HepG2 (cell line): ENCODE results near the gene LSM5. TPM values are rescaled to one million over a fixed set of nuclear protein-coding genes. Genes with fewer than 3 reads are reported as not detected.

ENCODE experiments used
- ATAC-seq: fragments of 200-7000 bp; cut with Tn5 transposase; 3 replicates; pipeline ENCODE4 v1.9.1; 2020; ENCODE audit warnings: mild to moderate bottlenecking, moderate library complexity
- BruUV-seq: library from RNA; stranded (reverse); fragments of 400-500 nt; replicated peaks from 2 replicates; lab custom pipeline; 2021; lab: Mats Ljungman, UMichigan
- CTCF ChIA-PET: fragments of 300-600 bp; formaldehyde crosslinking; extraction: SDS; loops from one replicate; lab custom pipeline; 2021; ENCODE audit warnings: low total read pairs, inconsistent platforms, low intra/inter-chr PET ratio; lab: Yijun Ruan, JAX
- POLR2A ChIA-PET: fragments of 350-600 bp; sonication (Branson Sonifier 250); formaldehyde crosslinking; loops from one replicate; lab custom pipeline; 2020; ENCODE audit warnings: antibody characterized with exemption, inconsistent platforms; lab: Yijun Ruan, JAX
- DNase-seq: peaks from one replicate; pipeline ENCODE4 v3.0.0-alpha.2; 2015; ENCODE audit warnings: low spot score
- FAIRE-seq: peaks from 3 replicates; lab custom pipeline; 2011; peaks lifted over from hg19 to GRCh38; lab: Jason Lieb, UNC
- H2AFZ ChIP-seq: one replicate; pipeline ENCODE4 v1.6.1; 2011; ENCODE audit warnings: low read length, inconsistent platforms
- H3K27ac ChIP-seq: fragments of 300-600 bp; 3 replicates; pipeline ENCODE4 v1.8.0; 2011; ENCODE audit warnings: mixed run types, mild to moderate bottlenecking, mixed read lengths, low read length, inconsistent platforms; ENCODE audit not compliant: insufficient read depth; ENCODE audit errors: extremely low read length
- H3K27me3 ChIP-seq, 2 experiments: fragments of 200-600 bp in 1 of 2; 2 replicates in 1 of 2; 3 replicates in 1 of 2; pipeline versions ENCODE4 v1.6.0 to v1.8.0; 2011; ENCODE audit warnings: low read length in 2 of 2, mild to moderate bottlenecking in 2 of 2, moderate library complexity in 2 of 2, inconsistent platforms in 1 of 2; ENCODE audit not compliant: insufficient read depth in 2 of 2, control insufficient read depth in 1 of 2
- H3K36me3 ChIP-seq, 2 experiments: fragments of 200-600 bp in 1 of 2; replicated peaks in 1 of 2; 2 replicates in 1 of 2; 3 replicates in 1 of 2; pipeline versions ENCODE4 v1.5.1 to v1.8.0; 2011; ENCODE audit warnings: low read length in 2 of 2, inconsistent platforms in 1 of 2; ENCODE audit not compliant: insufficient read depth in 2 of 2, control insufficient read depth in 1 of 2
- H3K4me1 ChIP-seq: 2 replicates; pipeline ENCODE4 v1.5.1; 2012; ENCODE audit warnings: low read length, inconsistent platforms; ENCODE audit not compliant: insufficient read depth
- H3K4me2 ChIP-seq: 2 replicates; pipeline ENCODE4 v1.6.0; 2011; ENCODE audit warnings: low read depth, low read length, inconsistent platforms
- H3K4me3 ChIP-seq, 3 experiments: fragments of 200-600 bp in 1 of 3; sonication (generic), shearing (Covaris generic) in 1 of 3; replicated peaks in 1 of 3; 2 replicates each; pipeline ENCODE4 v1.5.1; 2011 to 2016; ENCODE audit warnings: low read length in 3 of 3, inconsistent platforms in 2 of 3, low read depth in 2 of 3, mild to moderate bottlenecking in 2 of 3, control low read depth in 1 of 3, mixed read lengths in 1 of 3; ENCODE audit not compliant: insufficient read depth in 1 of 3
- H3K79me2 ChIP-seq: one replicate; pipeline ENCODE4 v1.6.1; 2011; ENCODE audit warnings: low read length, inconsistent platforms; ENCODE audit not compliant: insufficient read depth
- H3K9ac ChIP-seq: 2 replicates; pipeline ENCODE4 v1.6.0; 2011; ENCODE audit warnings: mild to moderate bottlenecking, low read depth, low read length, inconsistent platforms; ENCODE audit not compliant: insufficient read depth
- H3K9me3 ChIP-seq: 2 replicates; pipeline ENCODE4 v1.5.1; 2012; ENCODE audit warnings: mild to moderate bottlenecking, low read length
- H4K20me1 ChIP-seq: 2 replicates; pipeline ENCODE4 v1.6.0; 2011; ENCODE audit warnings: inconsistent platforms, mild to moderate bottlenecking, low read length, moderate library complexity; ENCODE audit not compliant: insufficient read depth
- MAFG ChIP-seq: sonication (generic); formaldehyde crosslinking; IDR thresholded peaks from 2 replicates; pipeline ENCODE4 v1.5.1; 2020; ENCODE audit warnings: mild to moderate bottlenecking, missing genetic modification reagents
- PAWR ChIP-seq: sonication (generic); formaldehyde crosslinking; IDR thresholded peaks from 2 replicates; pipeline ENCODE4 v1.4.0; 2020; ENCODE audit warnings: missing genetic modification reagents, mild to moderate bottlenecking, borderline replicate concordance
- RBM22 ChIP-seq: fragments of 200-400 bp; formaldehyde crosslinking; optimal IDR thresholded peaks from 2 replicates; pipeline ENCODE3; 2017; ENCODE audit warnings: mild to moderate bottlenecking, low read length, moderate library complexity
- SP1 ChIP-seq, 2 experiments: fragments of 450-650 bp in 1 of 2; sonication (generic) in 1 of 2; formaldehyde crosslinking in 1 of 2; IDR thresholded peaks; 2 replicates each; pipeline versions ENCODE4 v1.4.0 to v1.6.1; 2016 to 2020; ENCODE audit warnings: missing genetic modification reagents in 1 of 2
- STAT6 ChIP-seq: sonication (generic); formaldehyde crosslinking; IDR thresholded peaks from 2 replicates; pipeline ENCODE4 v1.4.0; 2020; ENCODE audit warnings: missing genetic modification reagents, mild to moderate bottlenecking, borderline replicate concordance
- TFDP2 ChIP-seq: sonication (generic); formaldehyde crosslinking; IDR thresholded peaks from 2 replicates; pipeline ENCODE4 v1.4.0; 2020; ENCODE audit warnings: missing genetic modification reagents
- TIGD3 ChIP-seq: sonication (generic); formaldehyde crosslinking; IDR thresholded peaks from 2 replicates; pipeline ENCODE4 v1.5.1; 2020; ENCODE audit warnings: mild to moderate bottlenecking, missing genetic modification reagents, borderline replicate concordance
- ZNF180 ChIP-seq: sonication (generic); formaldehyde crosslinking; IDR thresholded peaks from 2 replicates; pipeline ENCODE4 v1.4.0; 2020; ENCODE audit warnings: low read depth, missing genetic modification reagents, borderline replicate concordance
- ZNF224 ChIP-seq: sonication (generic); formaldehyde crosslinking; IDR thresholded peaks from 2 replicates; pipeline ENCODE4 v1.5.0; 2020; ENCODE audit warnings: mild to moderate bottlenecking, missing genetic modification reagents
- ZNF275 ChIP-seq: sonication (generic); formaldehyde crosslinking; IDR thresholded peaks from 2 replicates; pipeline ENCODE4 v1.8.0; 2022; ENCODE audit warnings: missing genetic modification reagents, mild to moderate bottlenecking, inconsistent platforms, borderline replicate concordance
- ZNF629 ChIP-seq: sonication (generic); formaldehyde crosslinking; conservative IDR thresholded peaks from 2 replicates; pipeline ENCODE4 v1.5.0; 2020; ENCODE audit warnings: missing genetic modification reagents
- ZNF720 ChIP-seq: sonication (generic); formaldehyde crosslinking; IDR thresholded peaks from 2 replicates; pipeline ENCODE4 v1.4.0; 2020; ENCODE audit warnings: missing genetic modification reagents
- WGBS: methylation state at CpG from one replicate; pipeline ENCODE4 v1.1.6; 2017; ENCODE audit warnings: low lambda C conversion rate; 5-methylcytosine and 5-hydroxymethylcytosine counted together
- in situ Hi-C: cut with HindIII; loops from 2 replicates; pipeline ENCODE4 v1.10.0; 2017; ENCODE audit warnings: low pct_unique_long_range_greater_than_20kb; ENCODE audit not compliant: extremely low pct_ligation_motif_present
- intact Hi-C: fragments of 100-400 bp; cut with micrococcal nuclease; formaldehyde crosslinking; loops from one replicate; pipeline ENCODE4 v1.10.0; 2022; ENCODE audit not compliant: unreplicated experiment
- polyA plus RNA-seq, 8 experiments: library from polyadenylated mRNA; depleted of rRNA in 3 of 8; stranded (reverse) in 7 of 8; unstranded in 1 of 8; fragments of >200 nt; fragmentation: Illumina TruSeq in 4 of 8; extraction: Trizol in 4 of 8; gene quantifications; 2 replicates each; pipeline versions ENCODE4 v1.2.1 to v1.2.3, GENCODE V29; 2011 to 2016; ENCODE audit warnings: low read depth in 4 of 8, missing spikeins in 1 of 8, mixed read lengths in 1 of 8; ENCODE audit not compliant: insufficient read depth in 1 of 8
- total RNA-seq, 5 experiments: library from RNA; depleted of rRNA; stranded (reverse); fragments of >200 nt; fragmentation: Illumina TruSeq; extraction: Trizol; gene quantifications; 2 replicates each; pipeline ENCODE4 v1.2.3, GENCODE V29; 2016; ENCODE audit warnings: low read depth in 1 of 5

Gene LSM5
- total and polyA plus RNA-seq, 2 of the 13 experiments (the other 11 are each of a cell fraction or from before 2014, with no cell fraction given) = 30.3 to 183 TPM

GRCh38 chr7:32531402-32531801 lies 41.2 kb upstream of the LSM5 start:
- CTCF ChIA-PET = no interaction called here
- 92% methylated on average over 13 of the region's 13 CpGs for WGBS
- Histone ChIP-seq H2AFZ (no peak overlapping the region), H4K20me1 (0 out of 2 replicates have a peak, but pooled peaks cover 4% of the 10 kb centered on the region), H3K79me2 (peaks cover 33% of the 10 kb centered on the region), H3K9me3 (no peaks in the 10 kb centered on the region), H3K36me3 (peaks cover 0 to 10% of the 10 kb centered on the region in 2 experiments; a peak in 4 of 5 replicates), H3K27ac (no peak overlapping the region), H3K4me2 (no peak overlapping the region), H3K4me3 (no peak overlapping the region), H3K27me3 (no peaks in the 10 kb centered on the region), H3K4me1 (no peaks in the 10 kb centered on the region), H3K9ac (no peak overlapping the region)
- POLR2A ChIA-PET = no interaction called here
- no peak for FAIRE-seq
- in situ Hi-C loops (no loop called here), intact Hi-C loops (no loop called here)
- BruUV-seq = no TSS peak
- TF ChIP-seq PAWR (CRISPR knock-in tag) (no peak), RBM22 (peak; percentile 36), ZNF224 (no peak), ZNF180 (CRISPR knock-in tag) (no peak), ZNF629 (no peak), ZNF275 (CRISPR knock-in tag) (no peak)
- DNase-seq = no peak
- ATAC-seq = no peak

- intact Hi-C loops = no loop called here
- DNase-seq (no peak), ATAC-seq (no peak), FAIRE-seq (no peak)
- no peak overlapping the region for H2AFZ ChIP-seq
- H3K27ac ChIP-seq = no peak overlapping the region
- WGBS = 97% methylated on average over 4 of the region's 4 CpGs
- H3K9ac ChIP-seq = no peak overlapping the region
- CTCF ChIA-PET = no interaction called here
- H3K4me3 ChIP-seq = no peak overlapping the region
- peaks cover 2% of the 10 kb centered on the region; the same call in 1 of the 2 replicates for H3K9me3 ChIP-seq
- POLR2A ChIA-PET = no interaction called here
- no TSS peak for BruUV-seq
- H4K20me1 ChIP-seq = 0 out of 2 replicates have a peak, but pooled peaks cover 2% of the 10 kb centered on the region
- H3K27me3 ChIP-seq = no peaks in the 10 kb centered on the region
- no peak overlapping the region for H3K4me2 ChIP-seq
- peaks cover 0 to 2% of the 10 kb centered on the region in 2 experiments; a peak in 2 of 5 replicates for H3K36me3 ChIP-seq
- peaks cover 25% of the 10 kb centered on the region for H3K79me2 ChIP-seq
- in situ Hi-C loops = no loop called here
- H3K4me1 ChIP-seq = no peaks in the 10 kb centered on the region
- no peak for TF ChIP-seq ZNF720 (CRISPR knock-in tag)
- TF ChIP-seq STAT6 = no peak
- no peak for TF ChIP-seq MAFG (CRISPR knock-in tag)
- no peak for TF ChIP-seq TIGD3 (CRISPR knock-in tag)
- TF ChIP-seq TFDP2 = no peak
- no peak for TF ChIP-seq SP1 (IDR thresholded peaks at IDR 0.05)
- TF ChIP-seq SP1 (CRISPR knock-in tag; IDR thresholded peaks at IDR 0.05) = no peak
These were observed 35.7 kb upstream of the LSM5 start for GRCh38 chr7:32525839-32526238.
